HEK293 (cell line): ENCODE data around the gene C1GALT1C1.

Experiments
- CTCF ChIA-PET: fragments of 350-600 bp; formaldehyde crosslinking; extraction: SDS; loops from one replicate; lab custom pipeline; 2021; ENCODE audit warnings: antibody characterized with exemption; lab: Yijun Ruan, JAX
- POLR2A ChIA-PET: fragments of 300-600 bp; formaldehyde crosslinking; extraction: SDS; loops from one replicate; lab custom pipeline; 2020; ENCODE audit warnings: antibody characterized with exemption, inconsistent platforms; lab: Yijun Ruan, JAX
- H3K27ac ChIP-seq: fragments of 200-500 bp; sonication (Bioruptor generic); 2 replicates; pipeline ENCODE4 v1.5.1; 2014; ENCODE audit warnings: low read depth, low read length, control low read depth, inconsistent platforms; ENCODE audit errors: extremely low read depth
- H3K36me3 ChIP-seq, 2 experiments: fragments of 200-500 bp in 1 of 2; sonication (Bioruptor generic) in 1 of 2; 1 replicate in 1 of 2; 2 replicates in 1 of 2; pipeline ENCODE4 v1.5.1; 2014 to 2017; ENCODE audit warnings: inconsistent platforms in 2 of 2, low read length in 2 of 2; ENCODE audit not compliant: control insufficient read depth in 2 of 2, insufficient read depth in 1 of 2
- H3K4me1 ChIP-seq: fragments of 200-500 bp; sonication (Bioruptor generic); 2 replicates; pipeline ENCODE4 v1.5.1; 2014; ENCODE audit warnings: mild to moderate bottlenecking, low read length, inconsistent platforms; ENCODE audit not compliant: control insufficient read depth, insufficient read depth
- H3K4me3 ChIP-seq: 2 replicates; pipeline ENCODE4 v1.5.1; 2011; ENCODE audit warnings: low read depth, mild to moderate bottlenecking, control low read depth, low read length, moderate library complexity
- H3K9me3 ChIP-seq: fragments of 200-500 bp; sonication (Bioruptor generic); 2 replicates; pipeline ENCODE4 v1.5.1; 2014; ENCODE audit warnings: low read depth, low read length, inconsistent platforms; ENCODE audit not compliant: control insufficient read depth, insufficient read depth
- HIC1 ChIP-seq: fragments of 450-650 bp; formaldehyde crosslinking; IDR thresholded peaks from 2 replicates; pipeline ENCODE4 v1.5.1; 2016; ENCODE audit warnings: missing biosample characterization, missing genetic modification characterization
- KLF10 ChIP-seq: fragments of 450-650 bp; IDR thresholded peaks from 2 replicates; pipeline ENCODE4 v1.5.1; 2018; ENCODE audit warnings: missing biosample characterization, mild to moderate bottlenecking, missing genetic modification characterization
- OSR2 ChIP-seq: fragments of 450-650 bp; formaldehyde crosslinking; IDR thresholded peaks from 2 replicates; pipeline ENCODE4 v1.5.1; 2016; ENCODE audit warnings: missing biosample characterization, missing genetic modification characterization
- PRDM1 ChIP-seq: fragments of 450-650 bp; formaldehyde crosslinking; IDR thresholded peaks from 2 replicates; pipeline ENCODE4; 2016; ENCODE audit warnings: missing biosample characterization, missing genetic modification characterization
- REPIN1 ChIP-seq: fragments of 450-650 bp; formaldehyde crosslinking; IDR thresholded peaks from 2 replicates; pipeline ENCODE4 v1.5.1; 2017; ENCODE audit warnings: missing biosample characterization, missing genetic modification characterization, low read depth
- WT1 ChIP-seq: fragments of 450-650 bp; formaldehyde crosslinking; IDR thresholded peaks from 2 replicates; pipeline ENCODE4 v1.5.1; 2016; ENCODE audit warnings: missing biosample characterization, missing genetic modification characterization
- ZBTB6 ChIP-seq: fragments of 450-650 bp; formaldehyde crosslinking; IDR thresholded peaks from 2 replicates; pipeline ENCODE4 v1.5.1; 2017; ENCODE audit warnings: missing biosample characterization, missing genetic modification characterization
- ZNF10 ChIP-seq: fragments of 450-650 bp; formaldehyde crosslinking; IDR thresholded peaks from 2 replicates; pipeline ENCODE4 v1.5.1; 2017; ENCODE audit warnings: missing biosample characterization, missing genetic modification characterization
- ZNF133 ChIP-seq: fragments of 450-650 bp; formaldehyde crosslinking; IDR thresholded peaks from 2 replicates; pipeline ENCODE4 v1.5.1; 2016; ENCODE audit warnings: missing biosample characterization, missing genetic modification characterization
- ZNF18 ChIP-seq: fragments of 450-650 bp; formaldehyde crosslinking; IDR thresholded peaks from 2 replicates; pipeline ENCODE4 v1.5.1; 2016; ENCODE audit warnings: missing biosample characterization, missing genetic modification characterization
- ZNF24 ChIP-seq: fragments of 450-650 bp; formaldehyde crosslinking; IDR thresholded peaks from 2 replicates; pipeline ENCODE4 v1.5.1; 2016; ENCODE audit warnings: missing biosample characterization, missing genetic modification characterization
- ZNF354C ChIP-seq: fragments of 450-650 bp; formaldehyde crosslinking; IDR thresholded peaks from 2 replicates; pipeline ENCODE4 v1.5.1; 2016; ENCODE audit warnings: missing biosample characterization, missing genetic modification characterization, low read depth, borderline replicate concordance
- ZNF529 ChIP-seq: fragments of 450-650 bp; formaldehyde crosslinking; IDR thresholded peaks from 2 replicates; pipeline ENCODE4 v1.5.1; 2017; ENCODE audit warnings: missing genetic modification characterization, missing biosample characterization; ENCODE audit not compliant: insufficient replicate concordance
- ZNF639 ChIP-seq: fragments of 450-650 bp; formaldehyde crosslinking; IDR thresholded peaks from 2 replicates; pipeline ENCODE4 v1.5.1; 2016; ENCODE audit warnings: missing biosample characterization, missing genetic modification characterization
- ZNF76 ChIP-seq: fragments of 450-650 bp; formaldehyde crosslinking; IDR thresholded peaks from 2 replicates; pipeline ENCODE4; 2016; ENCODE audit warnings: low read depth, missing biosample characterization, missing genetic modification characterization, borderline replicate concordance
- ZNF768 ChIP-seq: fragments of 450-650 bp; formaldehyde crosslinking; IDR thresholded peaks from 2 replicates; pipeline ENCODE4 v1.5.1; 2018; ENCODE audit warnings: missing biosample characterization, mild to moderate bottlenecking, missing genetic modification characterization
- ZNF776 ChIP-seq: fragments of 450-650 bp; formaldehyde crosslinking; IDR thresholded peaks from 2 replicates; pipeline ENCODE4 v1.5.0; 2017; ENCODE audit warnings: missing biosample characterization, missing genetic modification characterization, borderline replicate concordance
- ZNF792 ChIP-seq: fragments of 450-650 bp; formaldehyde crosslinking; IDR thresholded peaks from 2 replicates; pipeline ENCODE4 v1.5.1; 2016; ENCODE audit warnings: missing biosample characterization, missing genetic modification characterization
- ZNF837 ChIP-seq: fragments of 450-650 bp; formaldehyde crosslinking; IDR thresholded peaks from 2 replicates; pipeline ENCODE4 v1.5.1; 2016; ENCODE audit warnings: missing biosample characterization, missing genetic modification characterization
- TF ChIP-seq, protein P1 (sequence below): fragments of 450-650 bp; formaldehyde crosslinking; IDR thresholded peaks from 2 replicates; pipeline ENCODE4 v1.5.1; 2016; ENCODE audit warnings: missing biosample characterization, missing genetic modification characterization
- TF ChIP-seq, protein P2 (sequence below): fragments of 450-650 bp; formaldehyde crosslinking; IDR thresholded peaks from 2 replicates; pipeline ENCODE4 v1.5.1; 2016; ENCODE audit warnings: missing biosample characterization, missing genetic modification characterization
- TF ChIP-seq, protein P3 (sequence below): fragments of 450-650 bp; formaldehyde crosslinking; IDR thresholded peaks from 2 replicates; pipeline ENCODE4 v1.5.1; 2017; ENCODE audit warnings: missing biosample characterization, missing genetic modification characterization
- TF ChIP-seq, protein P4 (sequence below): fragments of 450-650 bp; formaldehyde crosslinking; IDR thresholded peaks from 2 replicates; pipeline ENCODE4 v1.5.1; 2016; ENCODE audit warnings: missing biosample characterization, missing genetic modification characterization
- TF ChIP-seq, protein P5 (sequence below): fragments of 450-650 bp; formaldehyde crosslinking; IDR thresholded peaks from 2 replicates; pipeline ENCODE4 v1.5.1; 2017; ENCODE audit warnings: missing biosample characterization, missing genetic modification characterization

Gene C1GALT1C1

DNA sequence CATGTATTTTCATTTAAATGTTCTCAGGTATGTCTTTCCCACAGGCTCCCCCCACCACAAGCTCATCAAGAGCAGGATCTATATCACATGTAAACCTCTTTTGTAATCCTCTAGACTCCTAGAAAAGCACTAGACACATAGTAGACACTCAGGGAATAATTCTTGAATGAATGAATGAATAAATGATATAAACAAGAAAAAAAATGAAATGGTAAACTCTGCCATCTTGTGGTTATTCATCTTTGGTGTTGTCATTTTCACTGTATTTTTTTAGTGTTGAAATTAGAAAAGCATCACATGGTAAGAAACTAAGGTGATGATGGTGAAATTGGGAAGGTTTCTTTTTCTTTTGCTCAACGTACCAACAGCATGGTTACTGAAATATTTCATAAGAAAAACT lies 34.2 kb upstream of the C1GALT1C1 start (continued):
- TF ChIP-seq, protein P1, sequence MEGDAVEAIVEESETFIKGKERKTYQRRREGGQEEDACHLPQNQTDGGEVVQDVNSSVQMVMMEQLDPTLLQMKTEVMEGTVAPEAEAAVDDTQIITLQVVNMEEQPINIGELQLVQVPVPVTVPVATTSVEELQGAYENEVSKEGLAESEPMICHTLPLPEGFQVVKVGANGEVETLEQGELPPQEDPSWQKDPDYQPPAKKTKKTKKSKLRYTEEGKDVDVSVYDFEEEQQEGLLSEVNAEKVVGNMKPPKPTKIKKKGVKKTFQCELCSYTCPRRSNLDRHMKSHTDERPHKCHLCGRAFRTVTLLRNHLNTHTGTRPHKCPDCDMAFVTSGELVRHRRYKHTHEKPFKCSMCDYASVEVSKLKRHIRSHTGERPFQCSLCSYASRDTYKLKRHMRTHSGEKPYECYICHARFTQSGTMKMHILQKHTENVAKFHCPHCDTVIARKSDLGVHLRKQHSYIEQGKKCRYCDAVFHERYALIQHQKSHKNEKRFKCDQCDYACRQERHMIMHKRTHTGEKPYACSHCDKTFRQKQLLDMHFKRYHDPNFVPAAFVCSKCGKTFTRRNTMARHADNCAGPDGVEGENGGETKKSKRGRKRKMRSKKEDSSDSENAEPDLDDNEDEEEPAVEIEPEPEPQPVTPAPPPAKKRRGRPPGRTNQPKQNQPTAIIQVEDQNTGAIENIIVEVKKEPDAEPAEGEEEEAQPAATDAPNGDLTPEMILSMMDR (tag by site-specific recombination), result 0 out of 2 replicates have a peak, but pooled peaks have one; percentile 22
- TF ChIP-seq ZNF792 (tag by site-specific recombination) (no peak), WT1 (no peak), ZNF24 (tag by site-specific recombination) (peak; percentile 70), KLF10 (no peak), ZNF76 (tag by site-specific recombination) (no peak), ZBTB6 (tag by site-specific recombination) (no peak), ZNF354C (tag by site-specific recombination) (no peak), PRDM1 (tag by site-specific recombination) (no peak), ZNF639 (tag by site-specific recombination) (no peak), REPIN1 (tag by site-specific recombination) (no peak), ZNF768 (no peak), ZNF10 (tag by site-specific recombination) (no peak), ZNF776 (no peak)
- TF ChIP-seq, protein P2, sequence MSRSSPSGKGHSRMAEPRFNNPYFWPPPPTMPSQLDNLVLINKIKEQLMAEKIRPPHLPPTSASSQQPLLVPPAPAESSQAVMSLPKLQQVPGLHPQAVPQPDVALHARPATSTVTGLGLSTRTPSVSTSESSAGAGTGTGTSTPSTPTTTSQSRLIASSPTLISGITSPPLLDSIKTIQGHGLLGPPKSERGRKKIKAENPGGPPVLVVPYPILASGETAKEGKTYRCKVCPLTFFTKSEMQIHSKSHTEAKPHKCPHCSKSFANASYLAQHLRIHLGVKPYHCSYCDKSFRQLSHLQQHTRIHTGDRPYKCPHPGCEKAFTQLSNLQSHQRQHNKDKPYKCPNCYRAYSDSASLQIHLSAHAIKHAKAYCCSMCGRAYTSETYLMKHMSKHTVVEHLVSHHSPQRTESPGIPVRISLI (tag by site-specific recombination), result no peak
- TF ChIP-seq, protein P3, sequence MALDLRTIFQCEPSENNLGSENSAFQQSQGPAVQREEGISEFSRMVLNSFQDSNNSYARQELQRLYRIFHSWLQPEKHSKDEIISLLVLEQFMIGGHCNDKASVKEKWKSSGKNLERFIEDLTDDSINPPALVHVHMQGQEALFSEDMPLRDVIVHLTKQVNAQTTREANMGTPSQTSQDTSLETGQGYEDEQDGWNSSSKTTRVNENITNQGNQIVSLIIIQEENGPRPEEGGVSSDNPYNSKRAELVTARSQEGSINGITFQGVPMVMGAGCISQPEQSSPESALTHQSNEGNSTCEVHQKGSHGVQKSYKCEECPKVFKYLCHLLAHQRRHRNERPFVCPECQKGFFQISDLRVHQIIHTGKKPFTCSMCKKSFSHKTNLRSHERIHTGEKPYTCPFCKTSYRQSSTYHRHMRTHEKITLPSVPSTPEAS (tag by site-specific recombination), result no peak
- TF ChIP-seq, all 188 proteins: peak for 3

DNA sequence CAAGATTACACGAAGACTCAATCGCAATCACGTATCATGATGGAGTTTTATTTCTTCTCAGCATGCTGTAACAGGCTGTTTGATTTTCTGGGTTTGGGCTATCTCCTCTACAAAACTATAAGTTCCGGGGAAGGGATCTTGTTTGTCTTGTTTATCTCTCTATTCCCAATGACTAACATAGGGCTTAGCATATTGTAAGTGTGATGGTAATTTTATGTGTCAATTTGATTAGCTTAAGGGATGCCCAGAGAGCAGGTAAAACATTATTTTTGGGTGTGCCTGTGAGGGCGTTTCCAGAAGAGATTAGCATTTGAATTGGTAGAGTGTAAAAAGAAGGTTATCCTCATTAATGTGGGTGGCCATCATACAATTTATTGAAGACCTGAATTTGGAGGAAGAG lies 32.8 kb upstream of the C1GALT1C1 start:
- ChIA-PET CTCF (interaction anchor here (0.6 to 2.8 kb wide), 3 partner anchors 29 to 328 kb away, joined by 3 to 20 read pairs (median 3); no protein-coding TSS in a partner anchor), POLR2A (interaction anchor here (0.6 kb wide), 1 partner anchor 199 kb away, joined by 3 read pairs; no protein-coding TSS in a partner anchor)
- H3K36me3 ChIP-seq, result no peaks in the 10 kb centered on the region
- H3K27ac ChIP-seq, result no peak overlapping the region
- H3K4me3 ChIP-seq, result no peak overlapping the region
- H3K4me1 ChIP-seq, result no peaks in the 10 kb centered on the region
- no peaks in the 10 kb centered on the region for H3K9me3 ChIP-seq
- TF ChIP-seq, protein P4, sequence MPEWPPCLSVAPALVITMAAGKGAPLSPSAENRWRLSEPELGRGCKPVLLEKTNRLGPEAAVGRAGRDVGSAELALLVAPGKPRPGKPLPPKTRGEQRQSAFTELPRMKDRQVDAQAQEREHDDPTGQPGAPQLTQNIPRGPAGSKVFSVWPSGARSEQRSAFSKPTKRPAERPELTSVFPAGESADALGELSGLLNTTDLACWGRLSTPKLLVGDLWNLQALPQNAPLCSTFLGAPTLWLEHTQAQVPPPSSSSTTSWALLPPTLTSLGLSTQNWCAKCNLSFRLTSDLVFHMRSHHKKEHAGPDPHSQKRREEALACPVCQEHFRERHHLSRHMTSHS (tag by site-specific recombination), result no peak
- TF ChIP-seq ZNF18 (tag by site-specific recombination) (no peak), ZNF529 (tag by site-specific recombination) (no peak), ZNF133 (tag by site-specific recombination) (no peak), PRDM1 (tag by site-specific recombination) (no peak), OSR2 (tag by site-specific recombination) (no peak), ZNF792 (tag by site-specific recombination) (no peak), HIC1 (tag by site-specific recombination) (no peak), ZNF837 (no peak)
- TF ChIP-seq, protein P5, sequence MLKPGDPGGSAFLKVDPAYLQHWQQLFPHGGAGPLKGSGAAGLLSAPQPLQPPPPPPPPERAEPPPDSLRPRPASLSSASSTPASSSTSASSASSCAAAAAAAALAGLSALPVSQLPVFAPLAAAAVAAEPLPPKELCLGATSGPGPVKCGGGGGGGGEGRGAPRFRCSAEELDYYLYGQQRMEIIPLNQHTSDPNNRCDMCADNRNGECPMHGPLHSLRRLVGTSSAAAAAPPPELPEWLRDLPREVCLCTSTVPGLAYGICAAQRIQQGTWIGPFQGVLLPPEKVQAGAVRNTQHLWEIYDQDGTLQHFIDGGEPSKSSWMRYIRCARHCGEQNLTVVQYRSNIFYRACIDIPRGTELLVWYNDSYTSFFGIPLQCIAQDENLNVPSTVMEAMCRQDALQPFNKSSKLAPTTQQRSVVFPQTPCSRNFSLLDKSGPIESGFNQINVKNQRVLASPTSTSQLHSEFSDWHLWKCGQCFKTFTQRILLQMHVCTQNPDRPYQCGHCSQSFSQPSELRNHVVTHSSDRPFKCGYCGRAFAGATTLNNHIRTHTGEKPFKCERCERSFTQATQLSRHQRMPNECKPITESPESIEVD (tag by site-specific recombination), result no peak
